Neuronal stem cell (in vitro differentiated cells): ENCODE results near the gene SELENOV.

Experiments
- DNase-seq: peaks from one replicate; pipeline ENCODE4 v3.0.0-alpha.2; 2013; ENCODE audit warnings: low spot score
- H2AFZ ChIP-seq: one replicate; pipeline ENCODE4 v1.6.1; 2013; ENCODE audit warnings: mild to moderate bottlenecking, low read length, inconsistent platforms
- H2AK5ac ChIP-seq: 2 replicates; pipeline ENCODE4 v1.6.1; 2013; ENCODE audit warnings: low read depth, mild to moderate bottlenecking, inconsistent platforms, low read length, moderate library complexity, mixed read lengths
- H2BK120ac ChIP-seq: 2 replicates; pipeline ENCODE4 v1.6.1; 2013; ENCODE audit warnings: low read depth, mild to moderate bottlenecking, inconsistent platforms, low read length, moderate library complexity, mixed read lengths
- H2BK12ac ChIP-seq: one replicate; pipeline ENCODE4 v1.6.1; 2013; ENCODE audit warnings: low read length, inconsistent platforms
- H2BK15ac ChIP-seq: 2 replicates; pipeline ENCODE4 v1.6.1; 2013; ENCODE audit warnings: mild to moderate bottlenecking, low read length, inconsistent platforms, mixed read lengths
- H2BK5ac ChIP-seq: one replicate; pipeline ENCODE4 v1.6.1; 2013; ENCODE audit warnings: inconsistent platforms, mild to moderate bottlenecking, low read length, moderate library complexity
- H3K14ac ChIP-seq: one replicate; pipeline ENCODE4 v1.6.1; 2013; ENCODE audit warnings: low read length, inconsistent platforms
- H3K18ac ChIP-seq: 2 replicates; pipeline ENCODE4 v1.6.1; 2013; ENCODE audit warnings: low read length, inconsistent platforms
- H3K23ac ChIP-seq: 2 replicates; pipeline ENCODE4 v1.6.1; 2013; ENCODE audit warnings: low read depth, mild to moderate bottlenecking, mixed read lengths, low read length, inconsistent platforms; ENCODE audit not compliant: poor library complexity
- H3K27ac ChIP-seq: replicated peaks from 3 replicates; pipeline ENCODE4 v1.5.1; 2013; ENCODE audit warnings: low read length, inconsistent platforms
- H3K27me3 ChIP-seq, 3 experiments: 2 replicates each; pipeline ENCODE4 v1.6.1; 2013; ENCODE audit warnings: low read length in 3 of 3, mild to moderate bottlenecking in 2 of 3, inconsistent platforms in 1 of 3, low read depth in 1 of 3, mixed read lengths in 1 of 3, moderate library complexity in 1 of 3; ENCODE audit not compliant: control insufficient read depth in 3 of 3, insufficient read depth in 3 of 3
- H3K36me3 ChIP-seq, 2 donors: replicated peaks in 1 of 2; 2 replicates each; pipeline ENCODE4 v1.6.1; 2013; ENCODE audit warnings: low read length in 2 of 2; ENCODE audit not compliant: control insufficient read depth in 2 of 2, insufficient read depth in 2 of 2
- H3K4ac ChIP-seq: 2 replicates; pipeline ENCODE4 v1.6.1; 2013; ENCODE audit warnings: inconsistent platforms, mild to moderate bottlenecking, low read length, moderate library complexity
- H3K4me1 ChIP-seq, 2 donors: 1 replicate in 1 of 2; 2 replicates in 1 of 2; pipeline ENCODE4 v1.6.1; 2013; ENCODE audit warnings: low read length in 2 of 2, low read depth in 1 of 2; ENCODE audit not compliant: control insufficient read depth in 2 of 2, insufficient read depth in 1 of 2
- H3K4me2 ChIP-seq: one replicate; pipeline ENCODE4 v1.6.1; 2013; ENCODE audit warnings: mild to moderate bottlenecking, low read length, inconsistent platforms; ENCODE audit not compliant: insufficient read depth, poor library complexity, severe bottlenecking
- H3K4me3 ChIP-seq, 2 donors: 2 replicates each; pipeline ENCODE4 v1.5.1; 2013; ENCODE audit warnings: low read length in 2 of 2, mild to moderate bottlenecking in 2 of 2, inconsistent platforms in 1 of 2, moderate library complexity in 1 of 2
- H3K79me1 ChIP-seq: one replicate; pipeline ENCODE4 v1.6.1; 2013; ENCODE audit warnings: low read depth, mild to moderate bottlenecking, inconsistent platforms, low read length, moderate library complexity
- H3K9ac ChIP-seq: one replicate; pipeline ENCODE4 v1.6.1; 2013; ENCODE audit warnings: mild to moderate bottlenecking, low read depth, low read length, inconsistent platforms; ENCODE audit not compliant: poor library complexity
- H3K9me3 ChIP-seq, 2 donors: replicated peaks in 1 of 2; 2 replicates each; pipeline versions ENCODE3 to v1.6.1; 2013; ENCODE audit warnings: low read length in 2 of 2, mild to moderate bottlenecking in 2 of 2, inconsistent platforms in 1 of 2, low read depth in 1 of 2, mixed read lengths in 1 of 2, moderate library complexity in 1 of 2; ENCODE audit not compliant: control insufficient read depth in 2 of 2, insufficient read depth in 1 of 2
- H4K8ac ChIP-seq: one replicate; pipeline ENCODE4 v1.6.1; 2013; ENCODE audit warnings: low read depth, mild to moderate bottlenecking, inconsistent platforms, low read length, moderate library complexity
- H4K91ac ChIP-seq: one replicate; pipeline ENCODE4 v1.6.1; 2013; ENCODE audit warnings: low read length, low read depth, mild to moderate bottlenecking, inconsistent platforms; ENCODE audit not compliant: poor library complexity
- WGBS, 2 donors: extraction: QIAGEN DNeasy Blood & Tissue Kit; methylation state at CpG; one replicate each; pipeline ENCODE4 v1.1.7; 2013; ENCODE audit warnings: missing lambda C conversion rate in 2 of 2, mixed read lengths in 1 of 2; ENCODE audit not compliant: insufficient read length in 2 of 2, insufficient replicate concordance in 1 of 2; ENCODE audit errors: extremely low coverage in 2 of 2; 5-methylcytosine and 5-hydroxymethylcytosine counted together

SELENOV gene

DNA sequence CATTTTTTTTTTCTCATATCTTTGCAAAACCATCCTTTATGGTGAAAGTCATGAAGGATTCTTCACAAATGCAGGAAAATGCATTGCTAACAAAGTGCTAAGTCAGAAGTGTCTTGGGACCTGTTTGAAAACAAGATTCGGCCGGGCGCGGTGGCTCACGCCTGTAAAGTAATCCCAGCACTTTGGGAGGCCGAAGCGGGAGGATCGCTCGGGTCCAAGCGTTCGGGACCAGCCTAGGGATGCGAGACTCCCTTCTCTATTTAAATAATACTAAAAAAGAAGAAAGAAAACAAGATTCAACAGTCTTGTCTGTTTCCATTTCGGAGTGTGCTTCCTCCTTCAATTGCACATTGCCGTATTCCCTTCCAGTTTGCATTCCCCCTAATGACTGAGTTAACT is 16.9 kb downstream of the SELENOV start:
- Histone ChIP-seq H4K8ac (no peak overlapping the region), H3K14ac (no peak overlapping the region), H3K79me1 (peaks cover 3% of the 10 kb centered on the region), H3K4ac (no peak overlapping the region), H2BK5ac (no peak overlapping the region), H3K9me3 (peaks cover 0 to 4% of the 10 kb centered on the region in 2 donors), H3K4me3 (peak overlapping the region; percentile 79 to 96), H2AK5ac (no peak overlapping the region), H3K4me1 (no peaks in the 10 kb centered on the region), H3K36me3 (peaks cover 0 to 19% of the 10 kb centered on the region in 2 donors), H2BK120ac (no peak overlapping the region), H3K9ac (peak overlapping the region; percentile 87), H3K27ac (no peak overlapping the region), H2AFZ (peak overlapping the region; percentile 90), H3K4me2 (peak overlapping the region; percentile 59), H2BK15ac (no peak overlapping the region), H3K18ac (no peak overlapping the region), H3K23ac (no peak overlapping the region), H3K27me3 (no peaks in the 10 kb centered on the region), H4K91ac (no peak overlapping the region), H2BK12ac (no peak overlapping the region)
- no CpG with 5 or more reads among the region's 14 CpGs for WGBS, 2 donors
- no peak for DNase-seq

DNA sequence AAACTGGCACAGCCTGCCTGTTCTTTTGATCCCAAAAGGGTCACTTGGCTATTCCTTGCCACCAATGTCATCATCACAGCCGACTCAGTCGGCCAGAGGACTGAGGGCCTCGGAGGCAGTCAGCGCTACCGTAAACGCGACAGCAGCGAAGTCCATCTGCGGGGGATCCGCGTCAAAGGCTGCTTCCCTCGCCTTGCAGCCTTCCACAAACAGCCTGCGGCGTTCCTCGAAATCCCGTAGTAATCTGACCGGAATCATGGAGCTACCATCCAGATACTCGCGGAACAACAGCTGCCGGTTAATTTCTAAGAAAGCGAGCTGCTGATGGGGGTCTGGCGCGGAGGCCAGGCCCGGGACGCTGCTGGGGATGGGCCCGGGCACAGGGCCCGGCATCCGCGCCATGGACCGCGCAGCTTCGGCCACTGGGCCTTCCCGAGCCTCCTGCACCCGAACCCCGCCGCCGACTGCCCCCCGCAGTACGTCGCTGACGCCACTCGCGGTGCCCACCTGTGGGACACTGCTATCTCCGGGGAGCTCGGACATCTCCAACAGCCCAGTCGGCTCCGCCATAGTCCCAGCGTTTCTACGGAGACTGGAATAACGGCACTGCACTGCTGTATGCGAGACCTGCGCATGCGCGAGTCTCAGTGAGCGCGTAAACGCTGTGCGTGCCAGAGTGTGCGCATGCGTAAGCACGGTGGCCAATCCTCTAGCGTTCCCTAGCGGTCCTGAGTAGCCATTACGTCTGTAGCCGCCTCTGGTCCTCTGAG is 17.5 kb downstream of the SELENOV start, which contains the start of gene EID2B:
EID2B (minus strand) TSS at position 620 of the 770 bp plus-strand sequence; CDS start at position 570, 50 bp downstream.
- H3K36me3 ChIP-seq = peaks cover 0 to 19% of the 10 kb centered on the region in 2 donors
- H3K23ac ChIP-seq = no peak within 1 kb of the TSS
- no peak within 1 kb of the TSS for H2BK12ac ChIP-seq
- peak within 1 kb of the TSS; percentile 59 for H3K4me2 ChIP-seq
- H3K18ac ChIP-seq = peak within 1 kb of the TSS; percentile 89
- no peak within 1 kb of the TSS for H2BK5ac ChIP-seq
- H3K27me3 ChIP-seq = no peaks in the 10 kb centered on the region
- no peak within 1 kb of the TSS for H3K27ac ChIP-seq
- no peaks in the 10 kb centered on the region for H3K4me1 ChIP-seq
- H3K79me1 ChIP-seq = peaks cover 3% of the 10 kb centered on the region
- DNase-seq = peak; percentile 98
- H3K4ac ChIP-seq = no peak within 1 kb of the TSS
- no CpG with 5 or more reads among the region's 65 CpGs for WGBS, 2 donors
- no peak within 1 kb of the TSS for H2BK120ac ChIP-seq
- no peak within 1 kb of the TSS for H3K14ac ChIP-seq
- H2AK5ac ChIP-seq = no peak within 1 kb of the TSS
- H2BK15ac ChIP-seq = no peak within 1 kb of the TSS
- H3K4me3 ChIP-seq = peak within 1 kb of the TSS; percentile 79 to 96
- H4K91ac ChIP-seq = no peak within 1 kb of the TSS
- peak within 1 kb of the TSS; percentile 90 for H2AFZ ChIP-seq
- peaks cover 0 to 4% of the 10 kb centered on the region in 2 donors for H3K9me3 ChIP-seq
- no peak within 1 kb of the TSS for H4K8ac ChIP-seq
- H3K9ac ChIP-seq = peak within 1 kb of the TSS; percentile 92

DNA sequence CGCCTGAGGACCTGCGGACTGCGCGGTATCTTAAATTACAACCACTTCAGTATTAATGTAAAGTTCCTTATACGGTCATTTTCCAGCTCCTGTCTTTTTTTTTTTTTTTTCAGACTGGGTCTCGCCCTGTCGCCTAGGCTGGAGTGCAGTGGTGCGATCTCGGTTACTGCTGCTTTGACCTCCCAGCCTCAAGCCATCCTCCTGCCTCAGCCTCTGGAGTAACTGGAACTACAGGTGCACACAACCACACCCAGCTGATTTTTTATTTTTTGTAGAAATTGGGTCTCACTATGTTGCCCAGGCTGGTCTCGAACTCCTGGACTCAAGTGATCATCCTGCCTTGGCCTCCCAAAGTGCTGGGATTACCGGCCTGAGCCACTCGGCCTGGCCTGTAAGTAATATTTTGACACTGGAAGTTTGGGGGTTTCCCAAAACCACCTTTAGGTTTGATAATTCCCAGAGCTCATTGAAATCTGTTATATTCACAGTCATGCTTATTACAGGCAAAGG is 18.1 kb downstream of the SELENOV start:
- Histone ChIP-seq H3K14ac (no peak overlapping the region), H2BK120ac (no peak overlapping the region), H3K4me1 (no peaks in the 10 kb centered on the region), H4K8ac (no peak overlapping the region), H3K4me2 (no peak overlapping the region), H3K4me3 (peak overlapping the region in 1 of 2 donors; percentile 16), H2BK12ac (no peak overlapping the region), H3K36me3 (peaks cover 0 to 15% of the 10 kb centered on the region in 2 donors), H3K79me1 (peaks cover 3% of the 10 kb centered on the region), H3K23ac (no peak overlapping the region), H2BK5ac (no peak overlapping the region), H2AK5ac (no peak overlapping the region), H2AFZ (peak overlapping the region; percentile 69), H3K4ac (no peak overlapping the region), H3K9ac (no peak overlapping the region), H3K27me3 (no peaks in the 10 kb centered on the region), H3K27ac (no peak overlapping the region), H3K9me3 (peaks cover 0 to 4% of the 10 kb centered on the region in 2 donors), H4K91ac (no peak overlapping the region), H3K18ac (no peak overlapping the region), H2BK15ac (no peak overlapping the region)
- DNase-seq = no peak
- WGBS, 2 donors = no CpG with 5 or more reads among the region's 12 CpGs

DNA sequence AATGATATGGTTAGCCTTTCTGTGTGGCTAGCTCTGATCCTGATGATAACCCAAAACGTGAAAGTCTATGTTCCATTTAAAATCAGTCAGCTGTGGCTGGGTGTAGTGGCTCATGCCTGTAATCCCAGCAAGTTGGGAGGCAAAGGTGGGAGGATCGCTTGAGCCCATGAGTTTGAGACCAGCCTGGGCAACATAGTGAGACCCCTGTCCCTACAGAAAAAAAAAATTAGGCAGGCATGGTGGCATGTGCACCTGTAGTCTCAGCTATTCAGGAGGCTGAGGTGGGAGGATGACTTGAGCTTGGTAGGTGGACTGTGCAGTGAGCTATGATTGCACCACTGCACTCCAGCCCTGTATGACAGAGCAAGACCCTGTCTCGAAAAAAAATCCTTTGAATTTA is 18.9 kb downstream of the SELENOV start:
- Histone ChIP-seq H3K27ac (no peak overlapping the region), H3K9ac (no peak overlapping the region), H2AFZ (no peak overlapping the region), H2BK5ac (no peak overlapping the region), H3K14ac (no peak overlapping the region), H4K8ac (no peak overlapping the region), H2AK5ac (no peak overlapping the region), H4K91ac (no peak overlapping the region), H3K4me1 (peaks cover 0 to 4% of the 10 kb centered on the region in 2 donors), H3K4me3 (no peak overlapping the region), H3K79me1 (peaks cover 3% of the 10 kb centered on the region), H3K36me3 (peaks cover 0 to 15% of the 10 kb centered on the region in 2 donors), H2BK120ac (no peak overlapping the region), H3K18ac (no peak overlapping the region), H3K27me3 (no peaks in the 10 kb centered on the region), H2BK12ac (no peak overlapping the region), H2BK15ac (no peak overlapping the region), H3K23ac (no peak overlapping the region), H3K9me3 (peaks cover 0 to 4% of the 10 kb centered on the region in 2 donors), H3K4me2 (no peak overlapping the region), H3K4ac (no peak overlapping the region)
- no peak for DNase-seq
- WGBS, 2 donors = no CpG with 5 or more reads among the region's 3 CpGs
